Measurements from ENCODE around the gene LRCOL1. TPM values are rescaled to one million over a fixed set of nuclear protein-coding genes. Genes with fewer than 3 reads are reported as not detected.

Gene LRCOL1
- polyA plus RNA-seq, 2 donors: 0.22 TPM; not detected in 1

DNA sequence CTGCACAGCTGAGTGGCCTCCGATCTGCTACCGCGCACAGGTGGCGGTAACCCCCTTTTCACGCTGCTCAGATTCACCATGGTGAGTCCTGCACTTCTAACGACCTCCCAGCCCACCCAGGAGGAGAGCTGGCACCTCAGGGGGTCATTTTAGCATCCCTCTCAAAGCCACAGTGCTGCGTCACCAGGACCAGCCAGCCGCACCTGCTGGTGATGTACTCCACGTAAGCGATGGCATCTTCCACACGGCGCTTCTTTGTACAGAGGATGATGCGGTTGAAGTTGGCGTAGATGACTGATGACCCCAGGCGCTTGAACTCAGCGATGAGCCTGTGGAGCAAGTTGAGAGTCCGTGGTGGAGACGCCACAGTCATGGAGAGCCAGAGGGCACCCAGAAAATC lies 27.4 kb upstream of the LRCOL1 start:
- no peak overlapping the region for H3K4me3 ChIP-seq (ENCODE audit: low read depth in 1 of 2, low read length in 2 of 2)
- no peaks in the 10 kb centered on the region for H3K4me1 ChIP-seq (ENCODE audit: control insufficient read depth in 2 of 2, insufficient read depth in 2 of 2, low read length in 1 of 2)
- H3K9me3 ChIP-seq (ENCODE audit: control insufficient read depth in 2 of 2, insufficient read depth in 1 of 2, low read depth in 1 of 2, low read length in 1 of 2): peaks cover 0 to 2% of the 10 kb centered on the region in 2 donors
- no peak overlapping the region for H3K27ac ChIP-seq (ENCODE audit: low read depth in 2 of 2, low read length in 1 of 2)
- H3K36me3 ChIP-seq (ENCODE audit: control insufficient read depth in 2 of 2, insufficient read depth in 2 of 2, low read length in 1 of 2): peaks cover 5 to 54% of the 10 kb centered on the region in 2 donors
- WGBS, 2 donors: 94 to 95% methylated on average over 18 of the region's 18 CpGs
- no peaks in the 10 kb centered on the region for H3K27me3 ChIP-seq (ENCODE audit: control insufficient read depth in 1 of 2, insufficient read depth in 2 of 2, low read length in 2 of 2)

- H3K36me3 ChIP-seq (ENCODE audit: control insufficient read depth in 2 of 2, insufficient read depth in 2 of 2, low read length in 1 of 2): peaks cover 9 to 55% of the 10 kb centered on the region in 2 donors
- H3K27me3 ChIP-seq (ENCODE audit: control insufficient read depth in 1 of 2, insufficient read depth in 2 of 2, low read length in 2 of 2): no peaks in the 10 kb centered on the region
- H3K27ac ChIP-seq (ENCODE audit: low read depth in 2 of 2, low read length in 1 of 2): no peak overlapping the region
- 94 to 97% methylated on average over 29 of the region's 29 CpGs for WGBS, 2 donors
- peaks cover 0 to 2% of the 10 kb centered on the region in 2 donors for H3K9me3 ChIP-seq (ENCODE audit: control insufficient read depth in 2 of 2, insufficient read depth in 1 of 2, low read depth in 1 of 2, low read length in 1 of 2)
- H3K4me3 ChIP-seq (ENCODE audit: low read depth in 1 of 2, low read length in 2 of 2): no peak overlapping the region
- H3K4me1 ChIP-seq (ENCODE audit: control insufficient read depth in 2 of 2, insufficient read depth in 2 of 2, low read length in 1 of 2): no peaks in the 10 kb centered on the region
Measured at GRCh38 chr12:132635076-132635955, 24.9 kb upstream of the LRCOL1 start.

DNA sequence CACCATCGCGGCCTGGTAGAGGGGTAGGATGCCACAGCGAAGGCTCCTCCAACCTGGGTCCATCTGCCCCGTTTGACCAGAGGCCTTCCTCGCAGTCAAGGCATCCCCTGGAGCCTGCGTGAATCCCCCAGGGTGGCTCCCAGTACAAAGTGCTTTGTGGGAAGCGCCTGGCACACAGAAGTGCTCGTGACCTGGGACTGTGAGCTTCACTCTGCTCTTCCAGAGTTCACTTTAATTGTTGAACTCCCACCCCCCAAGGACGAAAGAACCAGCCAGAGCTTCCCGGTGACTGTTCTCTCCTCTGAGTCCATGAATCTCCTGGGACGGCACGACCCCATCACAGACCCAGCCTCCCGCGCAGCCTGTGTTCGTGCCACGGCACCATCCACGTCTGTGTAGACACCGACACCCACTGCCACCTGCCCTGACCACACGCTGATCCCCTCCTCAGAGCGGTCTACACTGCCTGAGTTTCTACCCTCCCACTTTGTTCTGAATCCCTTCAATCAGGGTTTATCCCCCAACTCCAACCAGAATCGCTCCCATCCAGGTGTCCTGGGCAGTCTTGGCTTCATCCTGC lies 24.1 kb upstream of the LRCOL1 start:
- Histone ChIP-seq H3K36me3 (ENCODE audit: control insufficient read depth in 2 of 2, insufficient read depth in 2 of 2, low read length in 1 of 2) (peaks cover 9 to 55% of the 10 kb centered on the region in 2 donors), H3K9me3 (ENCODE audit: control insufficient read depth in 2 of 2, insufficient read depth in 1 of 2, low read depth in 1 of 2, low read length in 1 of 2) (peaks cover 0 to 2% of the 10 kb centered on the region in 2 donors), H3K27ac (ENCODE audit: low read depth in 2 of 2, low read length in 1 of 2) (no peak overlapping the region), H3K4me1 (ENCODE audit: control insufficient read depth in 2 of 2, insufficient read depth in 2 of 2, low read length in 1 of 2) (no peaks in the 10 kb centered on the region), H3K27me3 (ENCODE audit: control insufficient read depth in 1 of 2, insufficient read depth in 2 of 2, low read length in 2 of 2) (no peaks in the 10 kb centered on the region), H3K4me3 (ENCODE audit: low read depth in 1 of 2, low read length in 2 of 2) (no peak overlapping the region)
- 96 to 97% methylated on average over 21 of the region's 21 CpGs for WGBS, 2 donors

- WGBS, 2 donors: 87 to 92% methylated on average over 10 of the region's 10 CpGs
- peaks cover 9 to 57% of the 10 kb centered on the region in 2 donors for H3K36me3 ChIP-seq (ENCODE audit: control insufficient read depth in 2 of 2, insufficient read depth in 2 of 2, low read length in 1 of 2)
- no peaks in the 10 kb centered on the region for H3K9me3 ChIP-seq (ENCODE audit: control insufficient read depth in 2 of 2, insufficient read depth in 1 of 2, low read depth in 1 of 2, low read length in 1 of 2)
- H3K4me1 ChIP-seq (ENCODE audit: control insufficient read depth in 2 of 2, insufficient read depth in 2 of 2, low read length in 1 of 2): no peaks in the 10 kb centered on the region
- H3K27me3 ChIP-seq (ENCODE audit: control insufficient read depth in 1 of 2, insufficient read depth in 2 of 2, low read length in 2 of 2): no peaks in the 10 kb centered on the region
- H3K4me3 ChIP-seq (ENCODE audit: low read depth in 1 of 2, low read length in 2 of 2): no peak overlapping the region
- no peak overlapping the region for H3K27ac ChIP-seq (ENCODE audit: low read depth in 2 of 2, low read length in 1 of 2)
Measured at GRCh38 chr12:132633901-132634300, 23.5 kb upstream of the LRCOL1 start.

GRCh38 chr12:132633398-132633797 lies 23.0 kb upstream of the LRCOL1 start:
- Histone ChIP-seq H3K4me3 (ENCODE audit: low read depth in 1 of 2, low read length in 2 of 2) (no peak overlapping the region), H3K4me1 (ENCODE audit: control insufficient read depth in 2 of 2, insufficient read depth in 2 of 2, low read length in 1 of 2) (no peaks in the 10 kb centered on the region), H3K36me3 (ENCODE audit: control insufficient read depth in 2 of 2, insufficient read depth in 2 of 2, low read length in 1 of 2) (peaks cover 9 to 56% of the 10 kb centered on the region in 2 donors), H3K9me3 (ENCODE audit: control insufficient read depth in 2 of 2, insufficient read depth in 1 of 2, low read depth in 1 of 2, low read length in 1 of 2) (no peaks in the 10 kb centered on the region), H3K27ac (ENCODE audit: low read depth in 2 of 2, low read length in 1 of 2) (no peak overlapping the region), H3K27me3 (ENCODE audit: control insufficient read depth in 1 of 2, insufficient read depth in 2 of 2, low read length in 2 of 2) (no peaks in the 10 kb centered on the region)
- 90 to 94% methylated on average over 8 of the region's 8 CpGs for WGBS, 2 donors

- H3K4me3 ChIP-seq (ENCODE audit: low read depth in 1 of 2, low read length in 2 of 2): no peak overlapping the region
- H3K9me3 ChIP-seq (ENCODE audit: control insufficient read depth in 2 of 2, insufficient read depth in 1 of 2, low read depth in 1 of 2, low read length in 1 of 2): no peaks in the 10 kb centered on the region
- WGBS, 2 donors: 85 to 90% methylated on average over 17 of the region's 17 CpGs
- H3K4me1 ChIP-seq (ENCODE audit: control insufficient read depth in 2 of 2, insufficient read depth in 2 of 2, low read length in 1 of 2): no peaks in the 10 kb centered on the region
- H3K27me3 ChIP-seq (ENCODE audit: control insufficient read depth in 1 of 2, insufficient read depth in 2 of 2, low read length in 2 of 2): no peaks in the 10 kb centered on the region
- H3K27ac ChIP-seq (ENCODE audit: low read depth in 2 of 2, low read length in 1 of 2): no peak overlapping the region
- peaks cover 9 to 52% of the 10 kb centered on the region in 2 donors for H3K36me3 ChIP-seq (ENCODE audit: control insufficient read depth in 2 of 2, insufficient read depth in 2 of 2, low read length in 1 of 2)
Measured at GRCh38 chr12:132632521-132633228, 22.3 kb upstream of the LRCOL1 start.

- H3K36me3 ChIP-seq (ENCODE audit: control insufficient read depth in 2 of 2, insufficient read depth in 2 of 2, low read length in 1 of 2): peaks cover 9 to 46% of the 10 kb centered on the region in 2 donors
- H3K4me1 ChIP-seq (ENCODE audit: control insufficient read depth in 2 of 2, insufficient read depth in 2 of 2, low read length in 1 of 2): no peaks in the 10 kb centered on the region
- H3K9me3 ChIP-seq (ENCODE audit: control insufficient read depth in 2 of 2, insufficient read depth in 1 of 2, low read depth in 1 of 2, low read length in 1 of 2): no peaks in the 10 kb centered on the region
- H3K4me3 ChIP-seq (ENCODE audit: low read depth in 1 of 2, low read length in 2 of 2): no peak overlapping the region
- H3K27ac ChIP-seq (ENCODE audit: low read depth in 2 of 2, low read length in 1 of 2): no peak overlapping the region
- WGBS, 2 donors: 94 to 96% methylated on average over 11 of the region's 11 CpGs
- H3K27me3 ChIP-seq (ENCODE audit: control insufficient read depth in 1 of 2, insufficient read depth in 2 of 2, low read length in 2 of 2): no peaks in the 10 kb centered on the region
Measured at GRCh38 chr12:132631666-132632065, 21.3 kb upstream of the LRCOL1 start.

DNA sequence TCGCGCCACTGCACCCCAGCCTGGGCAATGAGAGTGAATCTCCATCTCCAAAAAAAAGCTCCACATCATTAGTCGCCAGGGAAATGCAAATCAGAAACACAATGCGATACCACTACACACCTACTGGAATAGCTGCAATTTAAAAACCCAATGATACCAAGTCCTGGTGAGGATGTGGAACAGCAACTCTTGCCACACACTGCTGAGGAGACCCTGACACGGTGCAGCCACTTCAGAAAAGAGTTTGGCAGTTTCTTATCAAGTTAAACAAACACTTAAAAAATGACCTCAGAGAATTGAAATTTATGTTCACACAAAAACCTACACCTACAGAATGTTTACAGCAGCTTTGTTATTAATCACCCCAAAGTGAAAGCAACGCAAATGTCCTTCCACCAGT lies 20.3 kb upstream of the LRCOL1 start:
- Histone ChIP-seq H3K9me3 (ENCODE audit: control insufficient read depth in 2 of 2, insufficient read depth in 1 of 2, low read depth in 1 of 2, low read length in 1 of 2) (no peaks in the 10 kb centered on the region), H3K27ac (ENCODE audit: low read depth in 2 of 2, low read length in 1 of 2) (no peak overlapping the region), H3K36me3 (ENCODE audit: control insufficient read depth in 2 of 2, insufficient read depth in 2 of 2, low read length in 1 of 2) (peaks cover 9 to 49% of the 10 kb centered on the region in 2 donors), H3K27me3 (ENCODE audit: control insufficient read depth in 1 of 2, insufficient read depth in 2 of 2, low read length in 2 of 2) (no peaks in the 10 kb centered on the region), H3K4me3 (ENCODE audit: low read depth in 1 of 2, low read length in 2 of 2) (no peak overlapping the region), H3K4me1 (ENCODE audit: control insufficient read depth in 2 of 2, insufficient read depth in 2 of 2, low read length in 1 of 2) (no peaks in the 10 kb centered on the region)
- 92 to 94% methylated on average over 6 of the region's 6 CpGs for WGBS, 2 donors

GRCh38 chr12:132629330-132629729 lies 18.9 kb upstream of the LRCOL1 start:
- H3K27me3 ChIP-seq (ENCODE audit: control insufficient read depth in 1 of 2, insufficient read depth in 2 of 2, low read length in 2 of 2): no peaks in the 10 kb centered on the region
- H3K36me3 ChIP-seq (ENCODE audit: control insufficient read depth in 2 of 2, insufficient read depth in 2 of 2, low read length in 1 of 2): peaks cover 9 to 51% of the 10 kb centered on the region in 2 donors
- H3K4me3 ChIP-seq (ENCODE audit: low read depth in 1 of 2, low read length in 2 of 2): no peak overlapping the region
- H3K9me3 ChIP-seq (ENCODE audit: control insufficient read depth in 2 of 2, insufficient read depth in 1 of 2, low read depth in 1 of 2, low read length in 1 of 2): no peaks in the 10 kb centered on the region
- 95 to 97% methylated on average over 6 of the region's 6 CpGs for WGBS, 2 donors
- H3K27ac ChIP-seq (ENCODE audit: low read depth in 2 of 2, low read length in 1 of 2): no peak overlapping the region
- no peaks in the 10 kb centered on the region for H3K4me1 ChIP-seq (ENCODE audit: control insufficient read depth in 2 of 2, insufficient read depth in 2 of 2, low read length in 1 of 2)
